PC-3 (cell line): ENCODE measurements around the gene NUP93. TPM values are rescaled to one million over a fixed set of nuclear protein-coding genes. Genes with fewer than 3 reads are reported as not detected.
"Not testable (repeated sequence)": the region's sequence is repeated elsewhere in the genome, so short reads cannot be mapped to it uniquely, and the experiment has no call there.

Source experiments
- ATAC-seq: fragments of 200-7000 bp; cut with Tn5 transposase; 2 replicates; pipeline ENCODE4 v1.9.1; 2020; ENCODE audit warnings: mild to moderate bottlenecking, moderate library complexity
- BruUV-seq: library from RNA; stranded (reverse); fragments of 400-500 nt; replicated peaks from 2 replicates; lab custom pipeline; 2021; lab: Mats Ljungman, UMichigan
- CTCF ChIA-PET: fragments of 300-600 bp; sonication (Branson Sonifier 250); formaldehyde crosslinking; loops from one replicate; lab custom pipeline; 2022; ENCODE audit warnings: antibody characterized with exemption; lab: Charles Lee
- POLR2A ChIA-PET: fragments of 300-600 bp; sonication (Branson Sonifier 250); formaldehyde crosslinking; loops from one replicate; lab custom pipeline; 2022; ENCODE audit warnings: antibody characterized with exemption; ENCODE audit not compliant: unreplicated experiment; lab: Charles Lee
- DNase-seq: peaks from one replicate; pipeline ENCODE4 v3.0.0-alpha.2; 2015
- H2AFZ ChIP-seq: fragments of 300-600 bp; sonication (generic); 2 replicates; pipeline ENCODE4 v1.6.0; 2016; ENCODE audit warnings: antibody characterized with exemption, low read length
- H3F3A ChIP-seq: fragments of 300-600 bp; sonication (generic); one replicate; pipeline ENCODE4 v1.6.0; 2017; ENCODE audit warnings: antibody characterized with exemption, low read length, control low read depth, mild to moderate bottlenecking; ENCODE audit not compliant: unreplicated experiment
- H3K27ac ChIP-seq: fragments of 300-600 bp; sonication (generic); 2 replicates; pipeline ENCODE4 v1.5.1; 2016; ENCODE audit warnings: mild to moderate bottlenecking, low read length
- H3K27me3 ChIP-seq: fragments of 300-600 bp; sonication (generic); 2 replicates; pipeline ENCODE4 v1.6.1; 2016; ENCODE audit warnings: low read length, mixed read lengths
- H3K36me3 ChIP-seq: fragments of 300-600 bp; sonication (generic); 2 replicates; pipeline ENCODE4 v1.6.1; 2016; ENCODE audit warnings: low read depth, mixed run types, low read length, mixed read lengths
- H3K4me1 ChIP-seq: fragments of 300-600 bp; sonication (generic); 2 replicates; pipeline ENCODE4 v1.5.1; 2016; ENCODE audit warnings: low read length; ENCODE audit not compliant: insufficient read depth
- H3K4me2 ChIP-seq: fragments of 300-600 bp; sonication (generic); 2 replicates; pipeline ENCODE4 v1.6.0; 2016; ENCODE audit warnings: low read length
- H3K4me3 ChIP-seq: fragments of 300-600 bp; sonication (generic); 2 replicates; pipeline ENCODE4 v1.5.1; 2016; ENCODE audit warnings: mild to moderate bottlenecking, low read length, mixed read lengths
- H3K79me2 ChIP-seq: fragments of 300-600 bp; sonication (generic); 2 replicates; pipeline ENCODE4 v1.6.1; 2017; ENCODE audit warnings: low read length, mixed read lengths
- H3K9ac ChIP-seq: fragments of 300-600 bp; sonication (generic); 2 replicates; pipeline ENCODE4 v1.6.0; 2016; ENCODE audit warnings: mild to moderate bottlenecking, low read length
- H3K9me2 ChIP-seq: fragments of 300-600 bp; sonication (generic); replicated peaks from 2 replicates; pipeline ENCODE4 v1.6.1; 2016; ENCODE audit warnings: mixed run types, low read length, mixed read lengths
- H3K9me3 ChIP-seq: fragments of 300-600 bp; sonication (generic); 2 replicates; pipeline ENCODE4 v1.6.1; 2016; ENCODE audit warnings: low read length, mixed read lengths
- H4K20me1 ChIP-seq: fragments of 300-600 bp; sonication (generic); 2 replicates; pipeline ENCODE4 v1.6.1; 2016; ENCODE audit warnings: low read length, mixed read lengths
- CTCF ChIP-seq: fragments of 300-600 bp; sonication (generic); conservative IDR thresholded peaks from 2 replicates; pipeline ENCODE4 v1.5.1; 2017; ENCODE audit warnings: antibody characterized with exemption, low read depth, mild to moderate bottlenecking, low read length
- EZH2 ChIP-seq: fragments of 300-600 bp; sonication (generic); IDR thresholded peaks from one replicate; pipeline ENCODE4 v1.6.1; 2017; ENCODE audit warnings: antibody characterized with exemption, mild to moderate bottlenecking, low read length; ENCODE audit not compliant: unreplicated experiment
- EZH2phosphoT487 ChIP-seq: fragments of 300-600 bp; sonication (generic); IDR thresholded peaks from 2 replicates; pipeline ENCODE4 v1.6.1; 2018; ENCODE audit warnings: mild to moderate bottlenecking, antibody characterized with exemption, low read length, borderline replicate concordance
- intact Hi-C: fragments of 100-400 bp; cut with micrococcal nuclease; formaldehyde crosslinking; loops from 2 replicates; pipeline ENCODE4 v1.9.0; 2023
- total RNA-seq: library from RNA; depleted of rRNA; stranded (reverse); fragments of >200 nt; gene quantifications from 2 replicates; pipeline ENCODE4 v1.2.3, GENCODE V29; 2014

The NUP93 gene
- total RNA-seq, 1 experiment from 2014 or later: 98.6 TPM

GRCh38 chr16:56810954-56811353 lies 81.0 kb downstream of the NUP93 start:
- H3K4me3 ChIP-seq: no peak overlapping the region

GRCh38 chr16:56811602-56812001 lies 81.7 kb downstream of the NUP93 start:
- H3K4me1 ChIP-seq: peaks cover 30% of the 10 kb centered on the region
- H3K4me2 ChIP-seq, DNase-seq, BruUV-seq, POLR2A ChIA-PET, CTCF ChIA-PET, H2AFZ ChIP-seq, intact Hi-C loops, H3K27ac ChIP-seq, H3F3A ChIP-seq, H3K9me2 ChIP-seq, H3K4me3 ChIP-seq, H3K36me3 ChIP-seq, H3K9me3 ChIP-seq, H3K27me3 ChIP-seq, H4K20me1 ChIP-seq, H3K79me2 ChIP-seq, H3K9ac ChIP-seq, ATAC-seq: not testable (repeated sequence)

More at GRCh38 chr16:56810954-56811353, 81.0 kb downstream of the NUP93 start:
- ChIA-PET POLR2A (no interaction called here), CTCF (no interaction called here)
- H3K4me2 ChIP-seq: no peak overlapping the region
- H3K36me3 ChIP-seq: peaks cover 6% of the 10 kb centered on the region
- TF ChIP-seq EZH2: no peak
- TF ChIP-seq EZH2phosphoT487: no peak
- TF ChIP-seq CTCF: no peak
- DNase-seq: no peak
- no peaks in the 10 kb centered on the region for H3K9me3 ChIP-seq
- BruUV-seq: no TSS peak
- H3K9ac ChIP-seq: no peak overlapping the region
- peaks cover 3% of the 10 kb centered on the region; the same call in 1 of the 2 replicates for H3K79me2 ChIP-seq
- ATAC-seq: no peak
- H3K4me1 ChIP-seq: peaks cover 36% of the 10 kb centered on the region
- no peaks in the 10 kb centered on the region for H3K27me3 ChIP-seq
- no peaks in the 10 kb centered on the region for H3F3A ChIP-seq
- H4K20me1 ChIP-seq: peaks cover 4% of the 10 kb centered on the region; the same call in 1 of the 2 replicates
- no peaks in the 10 kb centered on the region for H3K9me2 ChIP-seq
- H3K27ac ChIP-seq: no peak overlapping the region
- no peak overlapping the region for H2AFZ ChIP-seq
- intact Hi-C loops: no loop called here

- H4K20me1 ChIP-seq: no peaks in the 10 kb centered on the region
- ATAC-seq: peak; percentile 97
- DNase-seq: peak; percentile 68
- H3K27me3 ChIP-seq: no peaks in the 10 kb centered on the region
- intact Hi-C loops: no loop called here
- no peaks in the 10 kb centered on the region for H3K9me3 ChIP-seq
- H3K36me3 ChIP-seq: no peaks in the 10 kb centered on the region; the same call in 1 of the 2 replicates
- peak overlapping the region; percentile 26; the same call in 1 of the 2 replicates for H3K27ac ChIP-seq
- no peak overlapping the region for H3K9ac ChIP-seq
- CTCF ChIA-PET: no interaction called here
- no peak for TF ChIP-seq EZH2phosphoT487
- H3F3A ChIP-seq: no peaks in the 10 kb centered on the region
- BruUV-seq: no TSS peak
- H3K79me2 ChIP-seq: peaks cover 3% of the 10 kb centered on the region; the same call in 1 of the 2 replicates
- H2AFZ ChIP-seq: no peak overlapping the region
- no peak overlapping the region for H3K4me3 ChIP-seq
- POLR2A ChIA-PET: no interaction called here
- H3K4me2 ChIP-seq: peak overlapping the region; percentile 31; the same call in 1 of the 2 replicates
- H3K4me1 ChIP-seq: peaks cover 18% of the 10 kb centered on the region
- no peaks in the 10 kb centered on the region for H3K9me2 ChIP-seq
Measured at GRCh38 chr16:56812884-56813283, 83.0 kb downstream of the NUP93 start.
